DLD1 (cell line): ENCODE results near the gene VWA8.
"Not testable (repeated sequence)": the region's sequence is repeated elsewhere in the genome, so short reads cannot be mapped to it uniquely, and the experiment has no call there.

ENCODE experiments used
- in situ Hi-C: cut with HindIII; loops from 2 replicates; pipeline ENCODE4 v1.10.0; 2017; ENCODE audit warnings: low sequenced_read_pairs

VWA8 gene

DNA sequence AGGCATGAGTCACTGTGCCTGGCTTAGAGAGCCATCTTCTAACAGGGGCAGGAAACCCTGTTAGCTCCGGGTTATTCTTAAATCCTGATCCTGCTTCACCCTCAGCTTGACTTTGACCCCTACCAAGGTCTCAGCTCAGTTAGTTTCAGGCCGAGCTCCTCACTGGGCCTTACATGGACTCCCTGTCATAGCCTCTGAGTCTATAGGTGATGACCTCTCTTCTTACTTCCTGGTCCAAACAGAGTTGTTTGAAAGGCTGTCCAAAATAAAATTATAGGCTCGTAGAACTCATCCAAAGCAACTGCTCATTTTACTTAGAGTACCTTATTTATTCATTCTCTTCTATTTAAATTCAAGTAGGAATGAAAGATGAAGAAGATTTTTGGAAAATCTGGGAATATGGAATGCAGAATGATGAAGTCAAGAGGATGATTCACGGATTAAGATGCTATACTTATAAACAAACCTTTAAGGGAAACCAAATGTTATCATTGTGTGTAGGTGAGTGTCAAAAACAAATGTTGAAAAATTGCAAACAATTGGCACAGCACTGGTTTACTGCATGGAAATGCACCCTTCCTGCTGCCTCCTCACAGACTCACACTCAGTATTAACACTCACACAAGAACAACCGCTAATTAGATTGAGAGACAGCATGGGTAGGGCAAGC, 329.5 kb downstream of the VWA8 start:
- in situ Hi-C loops: no loop called here

DNA sequence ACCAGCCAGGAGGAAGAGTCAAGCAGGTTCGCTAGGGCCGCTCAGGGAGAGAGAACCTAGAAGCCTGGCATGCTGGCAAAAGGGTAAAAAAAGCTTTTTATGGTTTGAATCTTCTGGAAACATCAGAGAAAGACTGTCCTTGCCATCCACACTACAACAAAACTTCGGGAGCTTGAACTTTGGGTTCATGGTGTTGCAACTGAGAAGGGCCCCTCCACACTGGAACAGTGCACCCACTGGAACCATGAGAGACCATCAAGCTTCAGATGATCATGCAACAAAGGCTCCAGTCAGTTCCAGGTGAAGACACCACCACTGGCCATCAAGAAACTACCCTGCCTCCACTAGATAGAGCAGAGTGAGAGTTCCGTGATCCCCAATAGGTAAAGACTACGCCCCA, 333.5 kb downstream of the VWA8 start:
- in situ Hi-C loops: no loop called here

DNA sequence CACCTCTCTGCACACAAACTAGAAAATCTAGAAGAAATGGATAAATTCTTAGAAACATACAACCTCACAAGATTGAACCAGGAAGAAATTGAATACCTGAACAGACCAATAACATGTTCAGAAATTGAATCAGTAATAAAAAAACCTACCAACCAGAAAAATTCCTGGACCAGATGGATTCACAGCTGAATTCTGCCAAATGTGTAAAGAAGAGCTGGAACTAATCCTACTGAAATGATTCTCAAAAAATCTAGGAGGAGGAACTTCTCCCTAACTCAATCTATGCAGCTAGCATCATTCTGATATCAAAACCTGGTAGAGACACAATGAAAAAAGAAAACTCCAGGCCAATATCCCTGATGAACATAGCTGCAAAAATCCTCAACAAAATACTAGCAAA, 336.9 kb downstream of the VWA8 start:
- in situ Hi-C loops: no loop called here

DNA sequence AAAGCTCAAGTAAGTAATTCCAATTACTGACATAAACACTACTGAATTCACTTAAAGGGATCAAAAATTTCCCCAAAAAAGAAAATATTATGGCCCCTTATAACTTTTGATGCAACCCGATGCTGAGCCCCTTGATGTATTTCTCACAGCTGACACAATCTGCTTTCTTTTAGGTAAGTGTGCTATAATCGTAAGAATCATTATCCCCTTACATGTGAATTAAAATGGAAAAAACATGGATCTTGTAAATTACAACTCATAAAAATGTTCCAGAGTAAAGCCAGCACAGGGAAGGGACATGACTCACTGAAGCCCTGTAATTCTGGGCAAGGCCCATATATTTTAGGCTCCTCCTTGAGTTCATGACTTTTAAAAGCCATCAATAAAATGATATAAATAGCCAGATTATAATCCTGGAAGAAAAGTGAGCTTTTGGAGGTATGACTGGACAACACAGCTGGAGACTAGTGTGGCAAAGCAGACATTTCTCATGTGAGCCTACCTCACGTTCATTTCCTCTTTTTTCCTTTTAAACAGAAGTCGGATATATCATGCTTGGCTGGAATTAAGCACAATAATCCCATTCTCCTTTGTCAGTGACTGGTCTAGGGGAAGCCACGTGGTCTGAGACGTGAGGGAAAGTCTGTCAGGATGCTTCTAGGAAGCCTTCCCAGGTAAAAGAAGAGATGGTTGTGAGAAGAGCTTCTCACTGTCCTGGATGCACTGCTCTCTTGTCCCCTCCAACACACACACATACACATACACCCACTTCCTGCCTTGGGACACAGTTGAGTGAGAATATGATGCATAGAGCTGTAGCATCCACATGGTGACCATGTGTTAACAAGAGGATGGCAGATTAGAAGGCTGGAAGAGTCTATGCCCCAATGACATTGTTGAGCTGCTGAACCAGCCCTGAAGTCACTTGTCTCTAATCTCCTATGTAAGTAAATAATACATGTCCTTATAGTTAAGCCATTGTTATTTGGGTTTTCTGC, 338.2 kb downstream of the VWA8 start:
- in situ Hi-C loops: no loop called here

DNA sequence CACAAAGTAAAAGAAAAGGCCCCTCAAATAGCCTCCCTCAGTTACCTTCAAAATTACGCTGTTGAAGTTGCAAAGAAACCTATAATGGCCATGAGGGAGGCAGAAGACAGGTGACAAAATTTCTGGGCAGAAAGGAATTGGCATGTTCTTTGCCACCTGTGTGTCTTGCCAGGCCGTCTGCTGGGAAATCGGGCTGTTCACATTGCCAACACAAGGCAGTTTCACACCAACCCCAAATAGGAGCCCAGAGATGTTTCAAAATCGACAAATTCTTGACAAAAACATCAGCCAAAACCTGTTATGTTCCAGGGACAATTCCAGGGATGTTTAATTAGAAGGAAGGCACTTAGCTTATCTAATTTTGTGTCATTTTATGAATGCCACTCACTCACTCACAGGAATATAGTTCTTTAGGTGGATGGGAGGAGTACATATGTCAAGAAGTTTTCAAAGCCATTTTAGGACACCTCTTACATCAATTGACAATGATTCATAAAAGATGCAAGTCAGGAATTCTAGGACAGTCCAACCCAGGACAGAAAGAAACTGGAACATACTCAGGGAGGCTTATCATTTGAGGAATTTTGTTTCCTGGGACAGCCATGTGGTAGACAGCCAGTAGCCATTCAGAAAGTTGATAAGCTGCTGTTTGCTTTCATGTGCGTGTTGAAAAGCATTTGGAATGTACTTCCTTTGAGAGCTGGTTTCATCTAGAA, 339.0 kb downstream of the VWA8 start:
- in situ Hi-C loops: no loop called here

DNA sequence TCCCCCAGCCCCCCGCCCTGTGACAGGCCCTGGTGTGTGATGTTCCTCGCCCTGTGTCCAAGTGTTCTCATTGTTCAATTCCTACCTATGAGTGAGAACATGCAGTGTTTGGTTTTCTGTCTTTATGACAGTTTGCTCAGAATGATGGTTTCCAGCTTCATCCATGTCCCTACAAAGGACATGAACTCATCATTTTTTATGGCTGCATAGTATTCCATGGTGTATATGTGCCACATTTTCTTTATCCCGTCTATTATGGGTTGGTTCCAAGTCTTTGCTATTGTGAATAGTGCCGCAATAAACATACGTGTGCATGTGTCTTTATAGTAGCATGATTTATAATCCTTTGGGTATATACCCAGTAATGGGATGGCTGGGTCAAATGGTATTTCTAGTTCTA, 343.3 kb downstream of the VWA8 start:
- in situ Hi-C loops: not testable (repeated sequence)

DNA sequence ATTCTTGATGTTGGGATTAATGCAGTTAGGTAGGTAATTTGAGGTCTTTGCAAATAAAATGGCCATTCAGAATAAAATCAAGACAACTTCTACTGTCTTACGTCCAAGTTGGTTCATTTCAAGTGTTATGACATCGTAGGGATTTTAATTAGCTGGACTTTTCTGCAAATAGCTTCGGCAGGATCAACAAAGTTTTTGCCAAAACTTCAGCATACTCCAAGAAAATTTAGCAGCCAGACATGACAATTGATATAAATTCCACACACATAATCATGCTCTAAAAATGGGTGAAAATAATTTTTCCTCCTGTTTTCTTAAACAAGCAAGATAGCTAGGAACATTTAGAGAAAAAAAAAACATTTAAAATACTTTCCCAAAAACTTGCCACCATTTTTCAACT, 344.8 kb downstream of the VWA8 start:
- in situ Hi-C loops: no loop called here

DNA sequence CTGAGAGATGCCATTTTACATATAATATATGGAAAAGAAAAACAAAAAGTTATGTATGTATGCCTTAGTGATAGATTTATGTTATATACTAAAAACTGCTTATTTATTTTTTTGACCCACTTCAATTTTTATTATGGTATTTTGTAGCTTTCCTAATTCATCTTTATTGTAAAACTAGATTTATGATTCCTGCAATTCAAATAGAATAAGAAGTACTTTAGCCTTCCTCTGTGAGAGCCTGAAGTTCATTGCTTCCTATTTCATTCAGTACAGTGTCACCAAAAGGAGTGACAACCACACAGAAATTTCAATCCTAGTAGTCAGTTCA, 345.4 kb downstream of the VWA8 start:
- in situ Hi-C loops: no loop called here

DNA sequence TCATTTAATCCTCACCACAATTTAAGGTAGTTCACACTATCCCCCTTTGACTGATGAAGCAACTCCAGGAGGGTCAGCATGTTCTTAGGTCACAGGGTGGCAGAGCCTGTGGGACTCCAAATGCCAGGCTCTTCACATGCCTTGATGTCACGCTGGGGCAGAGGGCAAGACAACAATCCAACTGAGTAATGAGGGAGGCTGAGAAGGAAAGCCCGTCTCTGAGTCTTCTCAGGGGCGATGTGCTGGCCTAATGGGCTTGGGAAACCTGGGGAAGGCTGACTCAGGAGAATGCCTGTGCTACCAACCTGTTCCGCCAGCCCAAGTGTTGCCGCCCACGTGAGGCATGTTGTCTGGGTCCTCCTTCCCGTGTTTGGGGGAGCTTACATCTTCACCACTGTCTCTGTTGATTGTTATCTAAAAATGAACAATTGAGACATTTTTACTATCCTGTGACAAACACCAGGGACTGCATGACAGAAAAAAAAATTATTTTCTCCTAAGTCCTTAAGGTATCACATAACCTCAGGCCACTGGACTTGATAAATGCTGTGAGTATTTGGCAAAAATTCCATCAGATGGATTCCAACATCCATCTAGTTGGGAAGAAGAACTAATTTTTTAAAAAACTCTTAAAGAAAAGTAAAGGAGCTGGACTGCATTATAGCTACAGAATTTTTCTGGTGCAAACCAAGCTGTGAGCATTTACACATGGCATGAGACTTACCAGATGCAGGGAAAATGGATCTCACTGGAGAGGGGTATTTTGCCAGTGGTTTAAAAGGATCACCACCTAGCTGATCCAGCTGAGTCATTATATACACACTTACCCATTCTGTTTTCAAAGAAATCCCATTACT, 346.0 kb downstream of the VWA8 start:
- in situ Hi-C loops: no loop called here

DNA sequence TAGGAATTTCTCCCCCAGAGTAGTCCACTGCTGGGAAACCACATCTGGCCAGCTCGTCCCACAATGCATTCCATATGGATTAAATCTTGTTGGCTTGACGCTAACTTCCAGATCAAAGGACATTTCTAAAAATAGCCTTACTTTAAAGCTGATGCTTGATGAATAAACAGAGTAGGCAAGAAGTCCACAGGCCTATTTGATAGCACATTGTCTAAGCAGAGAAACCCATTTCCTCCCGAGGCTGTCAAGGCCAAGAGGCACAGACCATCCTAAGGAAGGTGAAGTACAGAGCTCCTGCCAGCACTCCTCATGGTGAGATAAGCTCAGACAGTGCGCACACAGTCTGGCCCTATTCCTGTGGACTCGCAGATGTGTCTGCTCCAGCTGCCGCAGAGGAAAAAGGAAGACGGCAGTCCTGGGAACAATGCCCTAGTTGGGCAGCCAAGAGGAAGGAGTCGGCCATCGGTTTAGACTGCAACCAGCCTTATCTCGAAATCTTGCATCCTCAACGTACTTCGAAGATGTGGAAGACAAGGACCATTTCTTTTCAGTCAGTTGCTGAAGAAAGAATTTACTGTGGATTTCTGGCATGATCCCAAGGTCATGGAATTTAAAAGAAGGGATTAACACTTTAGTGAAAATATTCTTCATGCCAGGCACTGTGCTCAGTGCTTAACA, 346.8 kb downstream of the VWA8 start:
- in situ Hi-C loops: no loop called here

DNA sequence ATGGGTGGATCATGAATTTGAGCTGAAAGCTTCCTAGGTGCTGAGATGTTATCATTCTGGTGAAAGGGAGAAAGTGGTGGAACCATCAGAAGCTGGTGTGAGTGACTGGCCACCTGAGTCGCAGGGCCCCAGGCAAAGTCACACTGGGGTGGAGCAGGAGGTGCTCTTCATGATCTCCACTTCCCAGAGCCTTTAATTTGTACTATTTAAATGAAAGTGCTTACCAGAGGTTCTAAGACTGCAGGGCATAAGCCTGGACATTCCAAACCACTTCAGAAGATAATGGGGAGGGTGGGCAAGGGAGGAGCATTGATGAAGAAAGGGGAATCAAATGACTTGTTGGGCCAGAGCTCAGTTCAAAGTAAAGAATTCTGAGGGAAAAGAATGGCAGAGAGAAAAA, 347.4 kb downstream of the VWA8 start:
- in situ Hi-C loops: no loop called here

DNA sequence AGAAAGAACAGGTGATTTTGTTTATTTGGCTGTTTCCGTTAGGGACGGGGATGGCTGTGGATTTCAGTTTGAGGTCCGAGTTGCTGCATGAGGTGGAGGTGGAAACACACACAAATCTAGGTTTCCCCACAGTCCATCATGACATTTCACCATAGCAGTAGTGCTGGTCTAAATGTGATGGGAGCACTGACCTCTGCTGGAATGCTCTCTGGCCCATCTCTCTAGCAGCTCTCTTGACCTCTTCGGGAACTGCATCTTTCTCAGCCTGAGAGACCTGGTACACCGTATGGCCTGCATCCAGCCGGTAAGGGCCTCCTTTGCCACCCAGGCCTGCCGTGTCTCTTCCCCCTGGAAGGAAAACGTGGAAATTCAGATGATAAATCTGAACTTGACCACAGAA, 349.5 kb downstream of the VWA8 start:
- in situ Hi-C loops: no loop called here

DNA sequence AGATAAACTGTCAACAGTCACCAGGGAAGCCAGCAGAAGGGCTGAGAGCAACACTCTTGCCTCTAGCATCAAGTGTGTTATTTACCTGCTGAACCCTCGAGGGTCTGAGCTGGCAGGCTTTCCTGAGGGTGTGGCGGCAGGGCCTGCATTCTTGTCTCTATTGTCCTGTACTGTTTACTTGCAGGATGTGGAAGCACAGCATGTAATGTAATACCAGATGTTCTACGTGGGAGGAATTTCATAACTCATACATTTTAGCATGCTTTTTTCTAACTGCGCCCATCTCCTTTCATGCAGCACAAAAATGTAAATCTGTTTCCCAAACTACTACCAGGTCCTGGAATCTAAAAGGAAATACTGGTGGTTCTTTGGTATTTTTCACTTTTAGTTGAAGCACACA, 350.5 kb downstream of the VWA8 start:
- in situ Hi-C loops: no loop called here

DNA sequence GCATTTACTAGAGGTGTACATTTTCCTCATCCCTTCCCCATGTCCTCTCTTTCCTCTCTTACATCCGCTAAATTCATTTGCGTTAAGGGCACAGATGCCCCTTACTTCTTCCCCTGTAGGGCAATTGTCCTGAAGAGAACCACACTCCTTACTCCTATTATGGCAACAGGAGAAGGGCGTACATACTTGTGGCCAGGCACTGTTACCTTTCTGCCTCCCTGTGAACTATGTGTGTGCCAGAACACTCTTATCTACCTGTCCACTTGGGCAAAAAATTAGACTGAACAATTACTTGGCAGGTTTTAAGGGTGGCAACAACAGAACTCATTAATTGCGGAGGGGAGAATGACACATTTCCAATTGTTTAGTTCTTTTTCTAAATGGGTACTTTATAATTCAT, 351.1 kb downstream of the VWA8 start:
- in situ Hi-C loops: no loop called here

DNA sequence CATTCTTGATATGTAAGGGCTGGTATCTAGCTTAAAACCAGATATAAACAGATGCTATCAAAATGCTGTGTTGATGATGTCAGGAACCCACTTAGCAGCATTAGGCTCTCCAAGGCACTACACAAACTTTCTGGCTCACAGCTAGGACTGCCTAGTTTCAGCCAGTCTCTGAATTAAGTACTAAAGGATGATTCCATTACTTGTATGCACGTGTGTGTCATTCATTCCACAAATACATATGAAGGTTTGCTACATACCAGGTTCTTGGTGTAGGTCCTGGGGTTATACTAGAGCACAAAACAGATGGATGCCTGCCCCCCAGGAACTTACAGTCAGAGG, 352.1 kb downstream of the VWA8 start:
- in situ Hi-C loops: no loop called here

DNA sequence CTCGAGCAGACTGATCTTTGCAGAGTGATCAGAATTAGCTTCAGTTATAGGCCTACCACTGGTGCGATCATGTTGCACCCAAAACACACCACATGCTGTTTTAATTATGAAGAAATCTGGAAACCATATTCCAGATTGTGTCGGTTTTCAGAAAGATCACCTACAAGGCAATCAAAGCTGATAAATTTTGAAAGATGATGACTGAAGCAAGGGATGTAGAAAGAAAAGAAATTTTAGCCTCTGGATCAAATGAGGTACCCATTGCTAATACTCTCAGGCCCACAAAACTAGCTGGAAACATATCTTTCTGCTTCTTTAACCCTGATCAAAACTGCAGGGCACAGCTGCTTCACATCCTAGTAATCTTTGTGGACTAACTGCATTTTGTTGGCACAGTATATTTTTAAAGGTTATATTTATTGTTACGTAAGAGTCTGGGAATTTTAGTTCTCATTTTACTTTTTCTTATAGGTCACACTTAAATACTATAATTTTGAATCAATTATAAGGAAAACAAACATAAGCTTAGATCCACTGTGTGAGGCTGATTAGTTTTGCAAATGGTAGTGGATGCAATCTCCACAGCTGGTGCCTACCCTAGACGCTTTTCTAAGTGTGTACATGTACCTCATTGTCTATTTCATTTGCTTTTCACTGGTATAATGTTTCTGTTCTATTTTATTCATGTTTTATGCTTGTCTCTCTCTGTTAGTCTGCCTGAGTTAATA, 352.6 kb downstream of the VWA8 start:
- in situ Hi-C loops: no loop called here

DNA sequence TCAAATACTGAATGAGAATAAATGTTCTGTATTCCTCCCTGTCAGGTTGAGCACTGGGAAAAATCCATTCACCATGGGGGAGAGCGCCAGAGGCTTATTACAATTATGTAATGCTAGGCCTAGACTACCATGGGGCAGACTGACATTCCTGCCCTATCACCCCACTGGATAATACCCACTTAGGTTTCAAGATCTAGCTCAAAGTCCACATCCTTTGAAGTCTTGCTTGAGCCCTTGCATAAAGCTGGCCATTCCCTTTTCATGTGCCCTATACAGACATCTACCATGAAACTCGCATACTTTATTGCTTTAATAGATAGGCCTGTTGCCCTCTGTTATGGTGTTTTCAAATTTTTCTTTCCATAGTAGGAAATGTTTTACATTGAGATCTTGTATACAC, 354.3 kb downstream of the VWA8 start:
- in situ Hi-C loops: no loop called here

DNA sequence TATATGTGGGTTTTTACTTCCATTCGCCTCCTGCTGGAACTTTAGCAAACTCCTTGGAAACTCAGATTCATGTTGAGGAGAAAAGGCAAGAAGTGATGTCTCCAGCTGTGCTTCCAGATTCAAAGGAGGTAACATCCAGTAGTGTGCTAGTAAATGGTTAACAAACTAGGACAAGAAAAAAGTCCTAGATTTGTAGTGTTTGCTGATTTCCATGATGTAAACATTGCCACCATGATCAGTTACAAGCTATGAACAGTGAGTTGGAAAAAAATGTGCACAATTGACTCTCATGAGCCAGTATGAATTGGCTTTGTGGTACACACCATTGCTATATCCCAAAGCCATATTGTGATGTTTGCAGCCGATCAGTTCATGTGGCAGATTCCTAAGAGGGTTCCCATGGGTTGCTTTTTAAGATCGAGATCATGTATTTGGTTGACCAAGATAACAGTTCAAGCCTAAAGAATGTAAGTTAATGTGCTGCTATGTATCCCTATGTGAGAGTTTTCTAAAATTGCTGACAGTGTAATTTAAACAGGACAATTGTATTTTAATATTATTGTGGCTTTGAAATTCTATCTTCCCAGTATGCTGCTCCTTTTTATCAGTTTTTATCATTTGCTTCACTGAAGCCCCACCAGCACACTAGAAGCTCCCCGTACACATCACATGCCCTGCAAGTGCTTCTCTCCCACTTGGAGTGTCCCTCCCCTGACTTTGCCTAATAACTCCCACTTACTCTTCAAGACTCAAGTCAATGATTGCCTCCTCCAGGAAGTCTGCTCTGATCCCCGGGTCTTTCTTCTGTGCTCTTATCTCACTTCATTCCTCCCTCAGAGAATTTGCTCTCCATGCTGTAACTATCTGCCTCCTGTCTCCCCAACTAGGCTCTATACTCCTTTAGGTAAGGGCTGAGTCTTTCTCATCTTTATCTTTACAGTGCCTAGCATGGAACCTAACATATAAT, 355.3 kb downstream of the VWA8 start:
- in situ Hi-C loops: no loop called here

DNA sequence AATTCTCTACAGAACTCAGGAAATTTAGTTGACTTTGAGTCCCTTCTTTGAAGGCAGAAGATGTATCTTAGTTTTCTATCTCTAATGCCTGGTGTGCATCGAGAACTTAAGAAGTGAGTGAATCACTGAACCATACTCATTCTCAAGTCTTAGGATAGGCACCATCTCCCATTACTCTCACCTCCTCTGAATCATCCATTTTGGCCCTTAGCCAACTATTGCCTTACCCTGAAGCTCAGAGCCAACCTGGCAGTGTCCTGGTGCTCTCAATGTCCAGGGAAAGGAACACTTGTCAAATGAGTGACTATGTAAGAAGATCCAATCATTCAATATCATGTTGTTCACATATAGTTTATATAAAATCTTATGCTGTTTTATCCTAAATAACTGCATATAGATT, 357.0 kb downstream of the VWA8 start:
- in situ Hi-C loops: no loop called here
